Natural killer cell (primary cell): ENCODE measurements around the gene ERBB2. TPM values are rescaled to one million over a fixed set of nuclear protein-coding genes. Genes with fewer than 3 reads are reported as not detected.

Experiments
- ATAC-seq, 3 donors: fragments of 150-1000 bp in 2 of 3; fragments of 200-7000 bp in 1 of 3; cut with Tn5 transposase; 1 replicate in 1 of 3; 2 replicates in 2 of 3; pipeline ENCODE4 v1.10.0; 2021; ENCODE audit warnings: mild to moderate bottlenecking in 2 of 3, moderate library complexity in 2 of 3
- DNase-seq, 2 donors: peaks; one replicate each; pipeline versions ENCODE4 v3.0.0 to v3.0.0-alpha.2; 2013 to 2021; ENCODE audit warnings: mixed read lengths in 1 of 2
- H3K27ac ChIP-seq: one replicate; pipeline ENCODE4 v1.5.1; 2013; ENCODE audit warnings: mild to moderate bottlenecking, low read length
- H3K27me3 ChIP-seq: one replicate; pipeline ENCODE4 v1.6.1; 2013; ENCODE audit warnings: low read length; ENCODE audit not compliant: control insufficient read depth, insufficient read depth
- H3K36me3 ChIP-seq: one replicate; pipeline ENCODE4 v1.6.1; 2013; ENCODE audit warnings: low read length; ENCODE audit not compliant: control insufficient read depth, insufficient read depth
- H3K4me1 ChIP-seq: one replicate; pipeline ENCODE4 v1.6.1; 2013; ENCODE audit warnings: low read length; ENCODE audit not compliant: control insufficient read depth, insufficient read depth
- H3K4me3 ChIP-seq: one replicate; pipeline ENCODE4 v1.5.1; 2013; ENCODE audit warnings: low read length
- H3K9me3 ChIP-seq: one replicate; pipeline ENCODE4 v1.6.1; 2013; ENCODE audit warnings: low read length; ENCODE audit not compliant: control insufficient read depth, insufficient read depth
- H3K27ac Mint-ChIP-seq, 2 donors: one replicate each; pipeline ENCODE4 v1.8.0; 2022; ENCODE audit warnings: mild to moderate bottlenecking in 2 of 2, mixed read lengths in 2 of 2, moderate library complexity in 1 of 2
- H3K27me3 Mint-ChIP-seq, 2 donors: one replicate each; pipeline ENCODE4 v1.8.0; 2022; ENCODE audit warnings: low read depth in 2 of 2, mixed read lengths in 2 of 2
- H3K36me3 Mint-ChIP-seq: one replicate; pipeline ENCODE4 v1.8.0; 2022; ENCODE audit warnings: mixed read lengths
- H3K4me1 Mint-ChIP-seq, 2 donors: one replicate each; pipeline ENCODE4 v1.8.0; 2022; ENCODE audit warnings: mixed read lengths in 2 of 2
- H3K4me3 Mint-ChIP-seq: one replicate; pipeline ENCODE4 v1.8.0; 2022; ENCODE audit warnings: mild to moderate bottlenecking, moderate library complexity, mixed read lengths
- H3K9me3 Mint-ChIP-seq, 2 donors: one replicate each; pipeline ENCODE4 v1.8.0; 2022; ENCODE audit warnings: mixed read lengths in 2 of 2
- CTCF ChIP-seq: fragments of 200-600 bp; IDR thresholded peaks from one replicate; pipeline ENCODE4 v1.8.0; 2022; ENCODE audit warnings: antibody characterized with exemption
- WGBS: methylation state at CpG from one replicate; pipeline ENCODE4 v1.1.7; 2013; ENCODE audit warnings: missing lambda C conversion rate; ENCODE audit not compliant: insufficient coverage; 5-methylcytosine and 5-hydroxymethylcytosine counted together
- intact Hi-C: fragments of 100-400 bp; cut with micrococcal nuclease; formaldehyde crosslinking; loops from one replicate; pipeline ENCODE4 v1.14.2; 2022
- total RNA-seq, 4 donors: library from RNA; stranded (reverse); fragments of 120-200 nt in 1 of 4; gene quantifications; one replicate each; pipeline versions ENCODE4 v1.2.3 to v1.2.4, GENCODE V29; 2013 to 2022

The ERBB2 gene
- total RNA-seq, 3 donors from 2014 or later (not counting 1 experiment from before 2014, with no cell fraction given) = 77.6 to 115 (median 82.1) TPM

- H3K27ac Mint-ChIP-seq = peak overlapping the region; percentile 94 to 99
- H3K27ac ChIP-seq = peak overlapping the region; percentile 96
- no peak overlapping the region for H3K4me3 ChIP-seq
- WGBS = 46% methylated on average over 7 of the region's 7 CpGs
- H3K4me1 Mint-ChIP-seq = peaks cover 63 to 70% of the 10 kb centered on the region in 2 donors
- H3K4me1 ChIP-seq = peaks cover 90% of the 10 kb centered on the region
- peak overlapping the region; percentile 83 for H3K4me3 Mint-ChIP-seq
- H3K36me3 Mint-ChIP-seq = no peaks in the 10 kb centered on the region
- H3K36me3 ChIP-seq = peaks cover 5% of the 10 kb centered on the region
- H3K27me3 Mint-ChIP-seq = no peaks in the 10 kb centered on the region
- DNase-seq (no peak), ATAC-seq (no peak)
- H3K9me3 Mint-ChIP-seq = no peaks in the 10 kb centered on the region
- H3K9me3 ChIP-seq = no peaks in the 10 kb centered on the region
- intact Hi-C loops = no loop called here
- no peak for TF ChIP-seq CTCF
- H3K27me3 ChIP-seq = no peaks in the 10 kb centered on the region
Observed at GRCh38 chr17:39756380-39757079, 56.7 kb downstream of the ERBB2 start.

- WGBS = 76% methylated on average over 4 of the region's 4 CpGs
- H3K27me3 Mint-ChIP-seq = no peaks in the 10 kb centered on the region
- Histone ChIP-seq H3K4me1 (peaks cover 86% of the 10 kb centered on the region), H3K27ac (peak overlapping the region; percentile 96), H3K4me3 (no peak overlapping the region), H3K36me3 (peaks cover 9% of the 10 kb centered on the region), H3K27me3 (no peaks in the 10 kb centered on the region), H3K9me3 (no peaks in the 10 kb centered on the region)
- peak overlapping the region; percentile 94 to 99 for H3K27ac Mint-ChIP-seq
- ATAC-seq = no peak
- DNase-seq = no peak
- peak overlapping the region; percentile 79 for H3K4me3 Mint-ChIP-seq
- intact Hi-C loops = no loop called here
- no peaks in the 10 kb centered on the region for H3K36me3 Mint-ChIP-seq
- TF ChIP-seq CTCF = no peak
- no peaks in the 10 kb centered on the region for H3K9me3 Mint-ChIP-seq
- peaks cover 60 to 67% of the 10 kb centered on the region in 2 donors for H3K4me1 Mint-ChIP-seq
Observed at GRCh38 chr17:39757176-39757662, 57.4 kb downstream of the ERBB2 start.

GRCh38 chr17:39757931-39758873 lies 58.3 kb downstream of the ERBB2 start:
- peaks cover 61 to 68% of the 10 kb centered on the region in 2 donors for H3K4me1 Mint-ChIP-seq
- no peaks in the 10 kb centered on the region for H3K27me3 ChIP-seq
- H3K4me3 ChIP-seq = no peak overlapping the region
- no peaks in the 10 kb centered on the region for H3K36me3 Mint-ChIP-seq
- H3K27ac Mint-ChIP-seq = peak overlapping the region; percentile 94 to 99
- ATAC-seq (peak in 2 of 3 donors; percentile 6 to 20), DNase-seq (peak; percentile 48 to 77)
- H3K9me3 ChIP-seq = no peaks in the 10 kb centered on the region
- no peaks in the 10 kb centered on the region for H3K27me3 Mint-ChIP-seq
- no peak for TF ChIP-seq CTCF
- intact Hi-C loops = loop anchor here (1.0 to 2.0 kb wide), 3 partner anchors 9 to 55 kb away; no protein-coding TSS in a partner anchor
- peak overlapping the region; percentile 79 for H3K4me3 Mint-ChIP-seq
- H3K9me3 Mint-ChIP-seq = no peaks in the 10 kb centered on the region
- H3K4me1 ChIP-seq = peaks cover 76% of the 10 kb centered on the region
- WGBS = 13% methylated on average over 12 of the region's 12 CpGs
- peak overlapping the region; percentile 96 for H3K27ac ChIP-seq
- H3K36me3 ChIP-seq = peaks cover 16% of the 10 kb centered on the region
